ENCODE results near the gene BRCA2.
"Not testable (repeated sequence)": the region's sequence is repeated elsewhere in the genome, so short reads cannot be mapped to it uniquely, and the experiment has no call there.

Gene BRCA2

DNA sequence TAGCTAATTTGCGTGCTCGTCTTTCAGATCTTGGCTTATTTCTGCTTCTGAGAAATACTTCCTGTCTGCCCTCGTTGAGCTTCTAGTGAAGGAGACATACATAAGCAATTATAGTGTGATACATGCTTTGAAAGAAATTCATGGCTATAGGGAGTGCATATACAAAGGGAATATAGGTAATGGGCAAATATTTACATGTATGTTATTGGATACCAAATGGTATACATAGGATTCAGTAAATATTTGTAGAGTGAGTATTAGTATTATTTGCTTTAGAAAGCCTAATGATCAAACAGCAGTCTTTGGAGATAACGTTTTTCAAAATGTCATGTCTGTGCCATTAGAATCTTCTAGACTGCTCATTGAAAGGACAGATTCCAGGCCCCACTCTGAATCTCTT is 5.2 kb downstream of the BRCA2 start:
- H3K4me3 ChIP-seq (ENCODE audit: low read depth, low read length) = no peak overlapping the region
- TF ChIP-seq, protein P1, sequence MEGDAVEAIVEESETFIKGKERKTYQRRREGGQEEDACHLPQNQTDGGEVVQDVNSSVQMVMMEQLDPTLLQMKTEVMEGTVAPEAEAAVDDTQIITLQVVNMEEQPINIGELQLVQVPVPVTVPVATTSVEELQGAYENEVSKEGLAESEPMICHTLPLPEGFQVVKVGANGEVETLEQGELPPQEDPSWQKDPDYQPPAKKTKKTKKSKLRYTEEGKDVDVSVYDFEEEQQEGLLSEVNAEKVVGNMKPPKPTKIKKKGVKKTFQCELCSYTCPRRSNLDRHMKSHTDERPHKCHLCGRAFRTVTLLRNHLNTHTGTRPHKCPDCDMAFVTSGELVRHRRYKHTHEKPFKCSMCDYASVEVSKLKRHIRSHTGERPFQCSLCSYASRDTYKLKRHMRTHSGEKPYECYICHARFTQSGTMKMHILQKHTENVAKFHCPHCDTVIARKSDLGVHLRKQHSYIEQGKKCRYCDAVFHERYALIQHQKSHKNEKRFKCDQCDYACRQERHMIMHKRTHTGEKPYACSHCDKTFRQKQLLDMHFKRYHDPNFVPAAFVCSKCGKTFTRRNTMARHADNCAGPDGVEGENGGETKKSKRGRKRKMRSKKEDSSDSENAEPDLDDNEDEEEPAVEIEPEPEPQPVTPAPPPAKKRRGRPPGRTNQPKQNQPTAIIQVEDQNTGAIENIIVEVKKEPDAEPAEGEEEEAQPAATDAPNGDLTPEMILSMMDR (IDR thresholded peaks at IDR 0.05; ENCODE audit: control insufficient read depth, extremely low read depth, insufficient read depth) = no peak
- DNase-seq (ENCODE audit: low read depth) = no peak

DNA sequence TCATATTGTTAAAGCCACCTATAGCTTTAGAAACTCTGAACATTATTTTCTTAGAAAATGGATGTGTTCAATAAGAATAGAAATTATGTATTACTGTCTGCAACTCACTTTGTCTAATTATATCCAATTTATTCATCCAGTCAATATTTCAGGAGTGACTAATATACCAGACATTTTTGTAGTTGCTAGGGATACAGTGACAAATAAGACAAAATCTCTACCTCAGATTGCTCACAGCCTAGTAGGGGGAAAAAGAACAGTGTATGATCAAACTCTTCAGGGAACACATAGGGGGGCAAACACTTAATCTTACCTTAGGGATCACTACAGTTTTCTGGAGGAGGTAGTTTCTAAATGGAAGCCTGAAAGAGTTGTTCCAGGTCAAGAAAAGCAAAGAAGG is 8.6 kb downstream of the BRCA2 start:
- H3K4me3 ChIP-seq (ENCODE audit: low read depth, low read length) = no peak overlapping the region
- TF ChIP-seq, protein P1 (IDR thresholded peaks at IDR 0.05; ENCODE audit: control insufficient read depth, extremely low read depth, insufficient read depth) = no peak
- no peak for DNase-seq (ENCODE audit: low read depth)

DNA sequence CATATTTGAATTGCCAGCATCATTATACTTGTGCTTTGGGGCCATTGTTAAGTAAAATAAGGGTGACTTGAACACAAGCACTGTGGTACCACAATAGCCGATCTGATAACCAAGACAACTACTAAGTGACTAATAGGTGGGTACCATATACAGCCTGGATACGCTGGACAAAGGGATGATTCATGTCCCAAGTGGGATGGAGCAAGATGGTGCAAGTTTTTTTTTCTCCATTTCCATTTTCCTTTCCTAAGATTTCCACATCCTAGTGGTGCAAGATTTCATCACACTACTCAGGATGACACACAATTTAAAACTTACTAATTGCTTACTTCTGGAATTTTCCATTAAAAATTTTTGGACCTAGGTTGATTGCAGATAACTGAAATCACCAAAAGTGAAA is 15.1 kb downstream of the BRCA2 start:
- TF ChIP-seq, protein P1 (IDR thresholded peaks at IDR 0.05; ENCODE audit: control insufficient read depth, extremely low read depth, insufficient read depth) = no peak
- DNase-seq (ENCODE audit: low read depth) = no peak
- H3K4me3 ChIP-seq (ENCODE audit: low read depth, low read length) = no peak overlapping the region

DNA sequence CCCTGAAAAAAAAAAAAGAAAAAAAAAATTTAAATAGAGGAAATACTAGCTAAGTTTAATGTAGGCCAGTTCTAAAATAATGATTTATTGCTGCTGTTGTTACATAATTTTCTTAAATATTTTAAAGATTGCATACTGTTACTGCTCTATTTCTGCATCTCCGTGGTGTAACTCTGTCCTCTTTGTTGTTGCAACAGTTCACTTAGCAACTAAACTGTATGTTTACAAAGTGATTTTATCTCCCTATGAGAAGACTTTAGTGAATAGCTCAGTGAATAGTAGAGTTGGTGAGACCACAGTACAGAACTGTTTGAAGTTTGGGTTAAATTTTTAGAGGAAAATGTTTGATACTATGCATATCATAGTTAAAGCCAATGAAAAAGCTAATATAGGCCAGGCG is 19.4 kb downstream of the BRCA2 start:
- TF ChIP-seq, protein P1 (IDR thresholded peaks at IDR 0.05; ENCODE audit: control insufficient read depth, extremely low read depth, insufficient read depth) = no peak
- H3K4me3 ChIP-seq (ENCODE audit: low read depth, low read length) = no peak overlapping the region
- no peak for DNase-seq (ENCODE audit: low read depth)

- H3K4me3 ChIP-seq (ENCODE audit: low read depth, low read length) = no peak overlapping the region
- DNase-seq (ENCODE audit: low read depth) = no peak
- TF ChIP-seq, protein P1 (IDR thresholded peaks at IDR 0.05; ENCODE audit: control insufficient read depth, extremely low read depth, insufficient read depth) = no peak
Observed at GRCh38 chr13:32340914-32341313, 25.6 kb downstream of the BRCA2 start.

DNA sequence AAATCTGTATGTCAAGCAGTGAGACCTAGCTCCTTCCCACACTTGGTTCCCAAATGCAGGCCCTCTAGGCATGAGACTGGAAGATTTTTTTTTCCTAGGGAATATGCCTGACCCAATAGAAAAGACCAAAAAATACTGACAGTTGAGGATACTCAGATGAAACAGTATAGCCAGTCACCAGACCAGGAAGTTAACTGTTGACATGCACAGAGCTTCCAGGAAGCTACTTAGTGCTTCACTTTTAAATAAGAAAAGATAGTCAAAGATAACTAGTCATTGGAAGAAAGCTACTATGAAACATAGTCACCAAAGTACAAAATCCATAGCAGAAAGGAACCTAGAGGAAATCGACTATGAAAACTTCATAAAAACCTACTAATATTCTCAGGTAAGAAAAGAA is 32.3 kb downstream of the BRCA2 start:
- no peak for DNase-seq (ENCODE audit: low read depth)
- TF ChIP-seq, protein P1 (IDR thresholded peaks at IDR 0.05; ENCODE audit: control insufficient read depth, extremely low read depth, insufficient read depth) = no peak
- H3K4me3 ChIP-seq (ENCODE audit: low read depth, low read length) = no peak overlapping the region

DNA sequence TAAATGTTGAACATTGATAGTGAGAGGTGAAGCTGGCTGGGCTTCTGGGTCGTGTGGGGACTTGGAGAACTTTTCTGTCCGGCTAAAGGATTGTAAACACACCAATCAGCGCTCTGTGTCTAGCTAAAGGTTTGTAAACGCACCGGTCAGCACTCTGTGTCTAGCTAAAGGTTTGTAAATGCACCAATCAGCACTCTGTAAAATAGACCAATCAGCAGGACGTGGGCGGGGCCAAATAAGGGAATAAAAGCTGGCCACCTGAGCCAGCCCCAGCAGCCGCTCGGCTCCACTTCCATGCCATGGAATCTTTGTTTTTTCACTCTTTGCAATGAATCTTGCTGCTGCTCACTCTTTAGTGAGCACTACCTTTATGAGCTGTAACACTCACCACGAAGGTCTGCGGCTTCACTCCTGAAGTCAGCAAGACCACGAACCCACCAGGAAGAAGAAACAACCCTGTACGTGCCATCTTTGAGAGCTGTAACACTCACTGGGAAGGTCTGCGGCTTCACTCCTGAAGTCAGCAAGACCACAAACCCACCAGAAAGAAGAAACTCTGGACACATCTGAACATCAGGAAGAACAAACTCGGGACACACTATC is 35.6 kb downstream of the BRCA2 start:
- H3K4me3 ChIP-seq (ENCODE audit: low read depth, low read length) = not testable (repeated sequence)

More for the DNA sequence above, 35.6 kb downstream of the BRCA2 start:
- DNase-seq (ENCODE audit: low read depth) = not testable (repeated sequence)
